ENCODE results near the gene CD38.

The CD38 gene

GRCh38 chr4:15870079-15870478 lies 92.0 kb downstream of the CD38 start:
- DNase-seq, result no peak

GRCh38 chr4:15870921-15871664 lies 93.0 kb downstream of the CD38 start:
- no peak for DNase-seq

DNA sequence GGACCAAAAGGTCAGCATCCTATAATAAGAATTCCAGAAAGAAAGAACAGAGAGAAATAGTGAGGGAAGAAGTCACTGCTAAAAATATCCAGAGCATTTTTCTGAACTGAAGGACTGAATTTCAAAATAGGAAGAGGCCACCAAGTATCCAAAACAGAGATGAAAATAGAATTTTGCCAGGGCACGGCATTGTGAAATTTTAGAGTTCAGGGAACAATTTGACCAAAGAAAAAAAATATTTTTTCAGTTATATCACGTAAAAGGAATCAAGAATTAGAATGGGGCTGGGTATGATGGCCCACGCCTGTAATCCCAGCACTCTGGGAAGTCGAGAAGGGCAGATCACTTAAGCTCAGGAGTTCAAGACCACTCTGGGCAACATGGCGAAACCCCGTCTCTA lies 95.0 kb downstream of the CD38 start:
- no peak for DNase-seq

DNA sequence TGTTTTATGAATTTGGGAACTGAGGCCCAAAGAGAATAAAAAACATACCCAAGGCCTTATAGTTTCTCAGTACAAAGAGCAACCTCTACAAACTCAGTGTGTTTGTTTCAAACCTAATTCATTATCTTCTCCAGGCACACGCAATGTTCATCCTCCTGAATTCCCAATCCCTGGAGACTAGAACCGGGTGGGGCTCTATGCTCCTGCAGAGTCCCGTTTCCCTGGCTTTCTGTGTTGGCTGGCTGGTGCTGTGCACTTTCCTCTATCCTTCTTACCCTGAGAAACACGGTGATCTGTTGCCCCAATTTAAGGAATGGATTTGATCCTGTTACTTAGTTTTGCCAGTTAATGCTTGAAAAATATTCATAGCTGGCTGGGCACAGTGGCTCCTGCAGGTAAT lies 96.5 kb downstream of the CD38 start:
- no peak for DNase-seq

DNA sequence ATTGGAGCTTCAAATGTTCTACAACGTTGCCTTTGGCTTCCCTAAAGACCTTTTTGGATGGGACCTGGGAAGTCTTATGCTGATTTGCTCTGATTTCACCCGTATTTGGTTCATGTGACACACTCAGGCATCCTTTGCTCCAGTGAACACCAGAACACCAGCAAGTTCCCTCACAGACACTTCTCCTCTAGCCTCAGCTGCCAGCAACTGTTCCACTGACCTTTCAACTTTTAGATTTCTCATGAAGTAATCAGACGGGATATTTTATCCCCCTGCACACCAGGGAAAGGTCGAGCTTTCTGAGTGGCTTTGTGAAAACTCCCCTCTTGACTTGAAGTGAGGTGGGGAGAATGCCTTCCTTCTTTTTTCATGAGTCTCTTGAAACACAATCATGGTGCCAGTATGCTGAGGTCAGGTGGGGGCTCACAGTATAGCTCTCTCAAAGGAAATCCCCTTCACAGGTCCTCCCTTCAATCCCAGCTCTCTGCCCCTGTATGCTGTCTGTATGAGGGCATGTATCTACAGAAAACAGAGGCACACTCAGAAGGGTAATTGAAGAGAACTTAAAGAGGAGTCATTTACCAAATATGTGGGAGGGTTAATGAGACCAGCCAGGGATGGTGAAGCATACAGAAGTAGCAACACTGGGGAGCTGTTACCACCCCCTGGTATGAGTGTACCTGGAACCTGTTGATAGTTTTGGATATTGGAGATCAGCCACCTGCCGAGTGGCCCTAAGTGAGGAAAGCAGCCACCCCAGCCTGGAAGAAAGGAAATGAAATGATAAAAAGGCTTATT lies 97.7 kb downstream of the CD38 start:
- DNase-seq, result no peak

GRCh38 chr4:15878011-15878410 lies 99.9 kb downstream of the CD38 start:
- DNase-seq, result no peak

DNA sequence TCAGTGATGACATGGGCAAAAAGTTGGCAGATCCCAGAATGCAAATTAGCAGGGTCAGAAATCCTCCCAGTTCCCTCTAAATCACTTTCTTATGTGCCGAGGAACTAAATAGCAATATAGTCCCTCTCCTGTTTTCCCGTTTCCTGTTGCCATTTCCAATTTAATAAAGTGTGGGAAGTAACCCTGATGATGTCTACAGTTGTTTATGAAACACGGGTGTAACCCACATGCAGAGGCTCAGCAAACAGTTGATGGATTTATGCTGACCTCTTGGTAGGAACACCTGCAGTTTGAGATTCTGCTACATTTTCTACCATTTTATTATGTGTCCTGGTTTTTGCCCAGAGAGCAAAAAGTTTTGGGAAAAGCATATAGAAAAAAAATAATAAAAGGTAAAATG lies 103.7 kb downstream of the CD38 start:
- no peak for DNase-seq

GRCh38 chr4:15882675-15883086 lies 104.6 kb downstream of the CD38 start:
- DNase-seq, result peak; percentile 82

DNA sequence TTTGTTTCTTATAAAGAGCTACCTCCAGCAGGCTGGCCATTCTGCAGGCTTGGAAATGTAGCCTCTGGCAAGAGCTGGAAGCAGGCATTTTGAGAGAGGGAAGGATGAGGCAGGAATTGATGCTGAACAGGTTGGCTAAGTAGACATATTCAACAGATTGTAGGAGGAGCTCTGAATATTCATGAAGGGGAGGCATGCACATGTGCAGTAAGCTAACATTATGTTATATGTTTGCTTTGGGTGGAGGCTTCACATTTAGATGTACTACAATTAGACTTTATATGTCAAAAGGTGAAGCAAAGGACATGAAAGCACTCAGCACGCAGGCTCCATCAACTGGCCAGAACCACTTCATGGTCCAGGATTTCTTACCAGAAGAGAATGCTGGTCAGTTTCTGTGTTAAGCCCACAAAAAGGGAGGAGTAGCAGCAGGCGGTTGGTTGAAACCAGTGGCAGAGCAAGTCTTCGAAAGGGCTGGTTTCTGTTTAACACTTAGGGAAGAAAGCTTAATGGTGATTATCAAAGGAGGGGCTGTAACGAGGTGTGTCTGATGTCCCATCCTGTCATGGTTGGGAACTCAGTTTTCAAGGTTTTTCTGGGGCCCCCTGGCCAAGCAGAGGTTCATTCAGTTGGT lies 105.6 kb downstream of the CD38 start:
- DNase-seq, result no peak

DNA sequence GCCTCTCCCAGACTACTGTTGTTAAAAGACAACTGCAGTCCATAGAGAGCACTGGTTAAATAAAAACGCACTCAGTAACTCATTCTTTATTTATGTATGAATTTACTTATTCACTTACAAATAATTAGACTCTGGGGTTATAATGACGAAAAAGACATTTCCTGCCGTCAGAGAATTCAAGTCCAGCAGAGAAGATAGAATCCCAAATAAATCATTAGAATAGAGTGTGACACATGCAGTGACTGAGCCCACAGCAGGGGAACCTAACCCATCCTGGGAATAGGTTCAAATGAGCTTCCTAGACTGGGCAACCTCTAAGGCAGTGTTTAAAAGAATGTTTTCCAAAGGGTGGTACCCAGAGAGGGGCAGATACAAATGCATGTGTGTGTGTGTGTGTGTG lies 106.5 kb downstream of the CD38 start:
- no peak for DNase-seq

GRCh38 chr4:15885422-15885821 lies 107.3 kb downstream of the CD38 start:
- DNase-seq, result no peak

DNA sequence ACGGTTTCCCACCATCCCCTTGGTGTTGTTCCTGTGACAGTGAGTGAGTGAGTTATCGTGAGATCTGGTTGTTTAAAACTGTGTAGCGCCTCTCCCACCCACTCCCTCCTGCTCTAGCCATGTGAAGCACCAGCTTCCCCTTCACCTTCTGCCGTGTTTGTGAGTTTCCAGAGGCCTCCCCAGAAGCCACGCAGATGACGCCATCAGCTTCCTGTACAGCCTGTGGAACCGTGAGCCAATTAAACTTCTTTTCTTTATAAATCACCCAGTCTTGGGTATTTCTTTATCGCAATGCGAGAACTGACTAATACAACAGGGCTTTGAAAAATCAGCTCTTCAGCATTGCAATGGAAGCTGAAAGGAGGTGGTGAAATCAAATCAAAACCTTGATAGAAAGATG lies 110.4 kb downstream of the CD38 start:
- DNase-seq, result no peak

GRCh38 chr4:15890246-15890829 lies 112.2 kb downstream of the CD38 start:
- no peak for DNase-seq

GRCh38 chr4:15891312-15891711 lies 113.2 kb downstream of the CD38 start:
- no peak for DNase-seq

DNA sequence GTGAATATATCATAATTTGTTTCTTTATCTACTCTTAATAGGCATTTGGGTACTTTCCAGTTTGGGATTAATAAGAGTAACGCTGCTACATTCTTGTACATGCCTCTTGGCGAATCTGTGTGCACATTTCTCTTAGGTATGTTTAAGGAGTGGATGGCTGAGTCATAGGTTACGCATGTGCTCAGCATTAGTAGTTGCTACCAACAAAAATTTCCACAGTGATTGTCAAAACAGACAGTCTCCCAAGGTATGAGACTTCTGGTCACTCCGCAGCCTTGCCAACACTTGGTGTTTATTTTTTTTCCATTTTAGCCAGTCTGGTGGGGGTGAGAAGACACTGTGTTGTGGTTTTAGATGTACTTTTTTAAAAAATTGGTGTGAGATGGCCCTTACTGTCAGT lies 115.8 kb downstream of the CD38 start:
- no peak for DNase-seq

- DNase-seq, result no peak
Measured at GRCh38 chr4:15894393-15894792, 116.3 kb downstream of the CD38 start.

DNA sequence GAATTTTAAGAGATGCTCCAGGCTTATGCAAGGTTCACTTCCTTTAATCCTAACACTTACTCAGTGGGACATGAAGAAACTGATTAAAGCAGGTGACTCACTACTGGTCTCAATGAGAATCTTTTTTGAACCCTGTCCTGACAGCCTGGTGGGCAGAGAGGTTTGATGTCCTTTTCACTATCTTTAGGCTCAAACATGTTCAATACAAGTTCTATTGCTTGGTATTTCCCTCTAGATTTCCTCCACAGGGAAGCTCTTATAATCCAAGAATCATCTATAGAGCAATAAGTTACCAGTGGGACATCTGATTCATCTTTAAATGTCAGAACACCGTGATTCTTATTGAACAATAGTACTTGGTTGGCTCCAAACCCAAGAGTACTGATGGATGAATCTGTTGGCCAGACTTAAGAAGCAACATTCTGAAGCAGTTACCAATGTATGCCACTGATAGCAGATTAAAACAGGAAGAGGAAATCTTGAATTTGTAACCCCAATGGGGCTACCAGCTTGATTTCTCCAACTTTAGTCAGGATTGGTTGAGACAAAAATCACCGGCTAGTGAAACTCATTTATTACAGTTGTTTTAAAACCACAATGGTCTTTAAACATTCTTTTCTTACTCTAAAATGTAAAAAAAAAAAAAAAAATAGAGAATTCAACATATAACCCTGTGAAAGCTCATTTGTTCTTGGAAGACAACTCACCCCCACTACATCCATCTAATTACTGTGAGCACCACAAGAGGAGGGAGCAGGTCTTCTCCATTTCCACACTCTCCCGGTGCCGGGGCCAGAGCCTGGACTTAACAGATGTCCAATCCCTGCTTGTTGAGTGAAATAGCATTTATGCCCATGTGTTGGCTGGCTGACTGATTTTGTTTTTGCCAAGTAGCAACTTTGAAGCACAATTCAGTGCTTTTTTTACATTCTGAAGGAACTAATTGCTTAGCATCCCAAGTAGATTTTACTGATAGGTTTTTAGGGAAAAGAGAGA lies 117.1 kb downstream of the CD38 start:
- peak; percentile 59 for DNase-seq

DNA sequence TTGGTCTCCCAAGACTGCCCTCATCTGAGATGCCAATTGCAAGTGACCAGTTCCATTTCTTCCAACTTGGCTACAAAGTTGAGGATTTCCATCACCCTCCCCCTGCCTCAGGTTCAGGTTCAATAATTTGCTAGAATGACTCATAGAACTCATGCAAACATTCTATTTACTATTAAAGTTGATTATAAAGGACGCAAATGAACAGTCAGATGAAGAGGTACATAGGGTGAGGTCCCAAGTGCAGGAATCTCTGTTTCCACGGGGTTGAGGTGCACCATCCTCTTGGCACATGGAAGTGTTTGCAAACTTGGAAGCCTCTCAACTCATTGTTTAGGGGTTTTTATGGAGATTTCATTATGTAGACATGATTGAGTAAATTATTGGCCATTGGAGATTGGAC lies 119.4 kb downstream of the CD38 start:
- no peak for DNase-seq

GRCh38 chr4:15898902-15899301 lies 120.8 kb downstream of the CD38 start:
- DNase-seq, result no peak

DNA sequence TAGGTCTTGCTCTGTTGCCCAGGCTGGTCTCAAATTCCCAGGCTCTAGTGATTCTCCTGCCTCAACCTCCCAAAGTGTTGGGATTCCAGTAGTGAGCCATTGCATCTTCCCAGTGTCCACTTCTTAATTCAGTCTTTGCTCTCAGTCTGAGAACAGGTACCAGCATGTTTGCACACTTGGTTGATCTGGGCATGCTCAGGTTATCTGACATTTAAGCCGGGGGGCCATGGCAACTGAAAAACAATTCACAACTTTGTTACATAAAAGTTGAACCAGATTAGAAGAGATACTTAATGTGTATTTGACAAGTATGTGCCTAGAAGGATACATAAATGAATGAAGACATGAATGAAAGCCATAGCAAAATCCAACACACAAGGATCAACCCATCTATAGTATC lies 121.4 kb downstream of the CD38 start:
- no peak for DNase-seq

DNA sequence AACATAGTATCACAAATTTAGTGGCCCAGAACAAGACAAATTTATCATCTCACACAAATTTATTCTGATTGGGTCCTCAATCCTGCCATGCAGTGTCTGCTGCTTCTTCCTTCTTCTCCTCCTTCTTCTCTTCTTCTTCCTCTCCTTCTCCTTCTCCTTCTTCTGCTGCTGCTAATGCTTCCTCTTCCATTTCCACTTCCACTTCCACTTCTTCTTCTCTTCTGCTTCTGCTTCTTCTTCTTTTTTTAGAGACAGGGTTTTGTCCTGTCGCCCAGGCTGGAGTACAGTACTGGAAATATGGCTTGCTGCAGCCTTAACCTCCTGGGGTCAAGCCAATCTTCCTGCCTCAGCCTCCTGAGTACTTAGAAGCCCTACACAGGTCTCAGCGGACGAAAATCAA lies 122.9 kb downstream of the CD38 start:
- DNase-seq, result peak; percentile 12

DNA sequence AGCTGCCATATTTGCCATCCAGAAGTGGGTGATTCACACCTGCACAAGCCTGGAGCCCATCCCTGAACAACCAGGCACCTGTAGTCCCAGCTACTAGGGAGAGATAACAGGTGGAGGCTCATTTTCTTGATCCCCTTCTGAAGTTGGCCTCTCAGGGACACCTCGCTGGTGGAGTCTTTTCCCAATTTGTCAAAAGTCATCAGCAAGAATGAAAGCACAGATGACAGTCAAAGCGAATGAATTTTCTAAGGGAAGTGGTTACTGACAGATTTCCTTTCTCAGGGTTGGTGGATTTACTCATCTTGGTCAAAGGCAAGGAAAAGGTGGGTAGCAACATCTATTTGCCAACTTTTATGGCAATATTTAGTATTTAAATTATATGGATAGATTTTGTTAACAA lies 123.9 kb downstream of the CD38 start:
- peak; percentile 66 for DNase-seq
